LNCAP (cell line): ENCODE results near the gene SPHK1.

Experiments used
- TF ChIP-seq, protein P1 (sequence below): fragments of 450-650 bp; IDR thresholded peaks from 2 replicates; pipeline ENCODE4 v1.5.1; 2017; ENCODE audit warnings: mild to moderate bottlenecking

SPHK1 gene

GRCh38 chr17:76411247-76411646 is 26.8 kb downstream of the SPHK1 start:
- TF ChIP-seq, protein P1, sequence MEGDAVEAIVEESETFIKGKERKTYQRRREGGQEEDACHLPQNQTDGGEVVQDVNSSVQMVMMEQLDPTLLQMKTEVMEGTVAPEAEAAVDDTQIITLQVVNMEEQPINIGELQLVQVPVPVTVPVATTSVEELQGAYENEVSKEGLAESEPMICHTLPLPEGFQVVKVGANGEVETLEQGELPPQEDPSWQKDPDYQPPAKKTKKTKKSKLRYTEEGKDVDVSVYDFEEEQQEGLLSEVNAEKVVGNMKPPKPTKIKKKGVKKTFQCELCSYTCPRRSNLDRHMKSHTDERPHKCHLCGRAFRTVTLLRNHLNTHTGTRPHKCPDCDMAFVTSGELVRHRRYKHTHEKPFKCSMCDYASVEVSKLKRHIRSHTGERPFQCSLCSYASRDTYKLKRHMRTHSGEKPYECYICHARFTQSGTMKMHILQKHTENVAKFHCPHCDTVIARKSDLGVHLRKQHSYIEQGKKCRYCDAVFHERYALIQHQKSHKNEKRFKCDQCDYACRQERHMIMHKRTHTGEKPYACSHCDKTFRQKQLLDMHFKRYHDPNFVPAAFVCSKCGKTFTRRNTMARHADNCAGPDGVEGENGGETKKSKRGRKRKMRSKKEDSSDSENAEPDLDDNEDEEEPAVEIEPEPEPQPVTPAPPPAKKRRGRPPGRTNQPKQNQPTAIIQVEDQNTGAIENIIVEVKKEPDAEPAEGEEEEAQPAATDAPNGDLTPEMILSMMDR = no peak

DNA sequence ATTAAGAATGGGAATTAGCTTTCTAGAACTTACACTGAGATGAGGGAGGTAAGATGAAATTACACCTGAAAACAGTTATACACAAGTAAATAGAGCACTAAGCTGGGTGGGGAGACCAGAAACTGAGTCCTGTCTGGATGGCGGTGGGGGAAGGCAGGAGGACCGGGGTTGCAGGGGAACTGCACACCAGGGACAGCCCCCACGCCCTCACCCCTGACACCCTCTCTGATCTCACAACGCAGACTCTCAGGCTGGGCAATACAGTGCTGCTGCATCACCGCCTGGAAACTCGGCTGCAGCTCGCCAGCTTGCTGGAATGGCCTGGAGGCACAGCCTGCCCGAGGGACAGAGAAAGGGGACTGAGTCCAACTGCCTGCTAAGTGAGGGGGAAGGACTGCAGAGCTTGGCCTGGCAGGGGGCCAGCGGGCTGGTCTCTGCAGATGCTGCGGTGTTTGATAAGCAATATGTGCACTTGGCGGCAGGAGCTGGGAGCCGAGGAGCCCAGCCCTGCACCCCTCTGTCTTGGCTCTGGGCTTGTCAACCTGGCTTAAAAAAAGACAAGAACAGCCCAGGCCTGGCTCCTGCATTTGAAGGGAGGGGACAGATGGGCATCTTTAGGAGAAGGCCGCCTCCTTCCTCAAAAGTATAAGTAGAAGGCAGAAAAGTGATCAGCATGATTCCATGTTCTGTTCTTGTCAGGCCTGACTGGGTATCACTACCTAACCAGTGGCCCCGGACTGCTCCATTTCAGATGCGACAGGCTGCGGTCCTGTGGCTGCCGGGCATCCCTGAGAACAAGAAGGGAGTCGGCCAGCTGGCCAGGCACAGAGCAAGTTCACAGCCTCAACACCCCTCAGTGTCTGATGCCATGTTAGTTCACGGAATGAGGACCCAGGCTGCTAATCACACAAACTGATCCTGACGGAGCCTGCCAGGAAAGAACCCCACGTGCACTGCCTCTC is 30.2 kb downstream of the SPHK1 start:
- TF ChIP-seq, protein P1 = no peak

- TF ChIP-seq, protein P1 = no peak
These were observed 31.4 kb downstream of the SPHK1 start for GRCh38 chr17:76415786-76416185.

GRCh38 chr17:76416457-76416856 is 32.0 kb downstream of the SPHK1 start:
- TF ChIP-seq, protein P1 = no peak

- TF ChIP-seq, protein P1 = no peak
These were observed 32.5 kb downstream of the SPHK1 start for GRCh38 chr17:76416899-76417298.

- TF ChIP-seq, protein P1 = no peak
These were observed 33.2 kb downstream of the SPHK1 start for GRCh38 chr17:76417499-76418143.

DNA sequence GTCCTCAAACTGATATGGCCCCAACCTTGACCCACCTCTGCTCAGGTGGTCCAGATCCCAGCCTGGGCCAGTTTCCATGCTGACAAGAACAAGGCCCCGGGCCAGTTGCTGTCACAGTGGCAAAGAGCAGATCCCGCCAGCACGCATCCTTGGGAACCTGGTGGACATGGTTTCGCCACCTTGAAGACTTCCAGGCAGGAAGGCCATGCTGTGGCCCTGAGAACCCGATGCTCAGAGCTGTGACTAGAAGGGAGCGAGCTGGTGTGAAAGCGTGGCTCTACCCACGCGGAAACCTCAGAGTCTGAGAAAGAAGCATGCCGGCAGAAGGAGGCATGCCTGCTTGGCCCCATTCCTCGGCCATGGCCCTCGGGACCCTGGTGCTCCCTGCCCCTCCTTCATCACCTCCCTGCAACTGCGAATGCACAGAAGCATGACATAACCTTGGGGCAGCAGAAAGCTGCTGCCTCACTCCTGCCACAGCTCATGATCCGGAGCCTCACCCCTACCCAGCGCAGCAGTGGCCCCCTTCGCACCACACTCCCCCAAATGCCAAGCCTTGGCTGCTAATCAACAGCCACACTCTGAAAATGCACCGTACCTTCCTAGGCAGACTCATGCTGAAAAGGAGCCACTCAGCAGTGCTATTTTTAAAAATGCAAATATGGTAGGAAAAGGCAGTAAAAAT is 35.3 kb downstream of the SPHK1 start:
- TF ChIP-seq, protein P1 = no peak
